WTC11 (cell line): ENCODE results near the gene MRPL14. TPM values are rescaled to one million over a fixed set of nuclear protein-coding genes. Genes with fewer than 3 reads are reported as not detected.

ENCODE experiments used
- ATAC-seq: fragments of 200-7000 bp; cut with Tn5 transposase; 2 replicates; pipeline ENCODE4 v1.10.0; 2021; ENCODE audit warnings: mild to moderate bottlenecking, moderate library complexity
- CTCF ChIA-PET: fragments of 300-600 bp; sonication (Branson Sonifier 250); formaldehyde crosslinking; loops from one replicate; lab custom pipeline; 2021; ENCODE audit warnings: antibody characterized with exemption; lab: Charles Lee
- POLR2A ChIA-PET: fragments of 350-600 bp; sonication (Branson Sonifier 250); formaldehyde crosslinking; loops from one replicate; lab custom pipeline; 2021; ENCODE audit warnings: antibody characterized with exemption; lab: Charles Lee
- DNase-seq: peaks from one replicate; pipeline ENCODE4 v3.0.0; 2021; ENCODE audit warnings: low spot score
- H3K27ac Mint-ChIP-seq: 2 replicates; pipeline ENCODE4 v1.8.0; 2021; ENCODE audit warnings: mixed read lengths
- H3K27me3 Mint-ChIP-seq: 2 replicates; pipeline ENCODE4 v1.8.0; 2021; ENCODE audit warnings: low read depth, mild to moderate bottlenecking, moderate library complexity, mixed read lengths
- H3K36me3 Mint-ChIP-seq: 2 replicates; pipeline ENCODE4 v1.8.0; 2021; ENCODE audit warnings: mixed read lengths
- H3K4me1 Mint-ChIP-seq: 2 replicates; pipeline ENCODE4 v1.8.0; 2022; ENCODE audit warnings: mixed read lengths
- H3K4me3 Mint-ChIP-seq: 2 replicates; pipeline ENCODE4 v1.8.0; 2021; ENCODE audit warnings: mild to moderate bottlenecking, moderate library complexity, mixed read lengths
- H3K9me3 Mint-ChIP-seq: 2 replicates; pipeline ENCODE4 v1.8.0; 2021; ENCODE audit warnings: mixed read lengths
- AR ChIP-seq: fragments of 250-450 bp; sonication (Bioruptor Pico); IDR thresholded peaks from 2 replicates; pipeline ENCODE4 v1.9.0; 2021; ENCODE audit warnings: mild to moderate bottlenecking
- CREM ChIP-seq: sonication (generic); formaldehyde crosslinking; IDR thresholded peaks from 2 replicates; pipeline ENCODE4 v1.8.1; 2022; ENCODE audit warnings: mild to moderate bottlenecking, missing genetic modification reagents, moderate library complexity
- ELF4 ChIP-seq: sonication (generic); formaldehyde crosslinking; IDR thresholded peaks from 2 replicates; pipeline ENCODE4 v1.8.1; 2022; ENCODE audit warnings: low read depth, mild to moderate bottlenecking, moderate library complexity, missing genetic modification reagents
- ETV6 ChIP-seq: sonication (generic); formaldehyde crosslinking; IDR thresholded peaks from 2 replicates; pipeline ENCODE4 v1.8.1; 2022; ENCODE audit warnings: mild to moderate bottlenecking, missing genetic modification reagents
- GTF2I ChIP-seq: fragments of 250-450 bp; sonication (Bioruptor Pico); conservative IDR thresholded peaks from 2 replicates; pipeline ENCODE4 v1.4.0; 2021; ENCODE audit warnings: mild to moderate bottlenecking
- NFATC4 ChIP-seq: fragments of 250-450 bp; sonication (Bioruptor Pico); IDR thresholded peaks from 2 replicates; pipeline ENCODE4 v1.9.0; 2021; ENCODE audit warnings: mild to moderate bottlenecking
- PRDM15 ChIP-seq: sonication (generic); formaldehyde crosslinking; IDR thresholded peaks from 2 replicates; pipeline ENCODE4 v1.8.0; 2022; ENCODE audit warnings: missing genetic modification reagents
- PRRX2 ChIP-seq: fragments of 250-450 bp; sonication (Bioruptor Pico); IDR thresholded peaks from 2 replicates; pipeline ENCODE4 v1.8.0; 2021; ENCODE audit warnings: mild to moderate bottlenecking
- SP1 ChIP-seq: sonication (generic); formaldehyde crosslinking; conservative IDR thresholded peaks from 2 replicates; pipeline ENCODE4 v1.8.1; 2022; ENCODE audit warnings: missing genetic modification reagents
- TEAD1 ChIP-seq: sonication (generic); formaldehyde crosslinking; IDR thresholded peaks from 2 replicates; pipeline ENCODE4 v1.8.0; 2022; ENCODE audit warnings: mild to moderate bottlenecking, missing genetic modification reagents
- ZBTB43 ChIP-seq: sonication (generic); formaldehyde crosslinking; IDR thresholded peaks from 2 replicates; pipeline ENCODE4 v1.8.1; 2023; ENCODE audit warnings: mild to moderate bottlenecking, missing genetic modification reagents
- total RNA-seq: library from RNA; stranded (reverse); gene quantifications from 3 replicates; pipeline ENCODE4 v1.2.3, GENCODE V29; 2021
- TF ChIP-seq, protein P1 (sequence below): sonication (generic); formaldehyde crosslinking; IDR thresholded peaks from 2 replicates; pipeline ENCODE4 v1.8.1; 2022; ENCODE audit warnings: missing genetic modification reagents, borderline replicate concordance
- TF ChIP-seq, protein P2 (sequence below): sonication (generic); formaldehyde crosslinking; IDR thresholded peaks from 2 replicates; pipeline ENCODE4 v1.8.1; 2023; ENCODE audit warnings: mild to moderate bottlenecking, missing genetic modification reagents, moderate library complexity
- TF ChIP-seq, protein P3 (sequence below): fragments of 250-450 bp; sonication (Bioruptor Pico); IDR thresholded peaks from 2 replicates; pipeline ENCODE4 v2.1.2; 2022; ENCODE audit warnings: mild to moderate bottlenecking, moderate library complexity
- TF ChIP-seq, protein P4 (sequence below): sonication (generic); formaldehyde crosslinking; conservative IDR thresholded peaks from 2 replicates; pipeline ENCODE4 v1.8.1; 2022; ENCODE audit warnings: mild to moderate bottlenecking, missing genetic modification reagents
- TF ChIP-seq, protein P5 (sequence below): fragments of 250-450 bp; sonication (Bioruptor Pico); conservative IDR thresholded peaks from 2 replicates; pipeline ENCODE4 v1.9.0; 2021; ENCODE audit warnings: mild to moderate bottlenecking
- TF ChIP-seq, protein P6 (sequence below): fragments of 250-450 bp; sonication (Bioruptor Pico); IDR thresholded peaks from 2 replicates; pipeline ENCODE4 v1.8.0; 2021; ENCODE audit warnings: mild to moderate bottlenecking
- TF ChIP-seq, protein P7 (sequence below): sonication (generic); formaldehyde crosslinking; IDR thresholded peaks from 2 replicates; pipeline ENCODE4 v1.8.1; 2022; ENCODE audit warnings: mild to moderate bottlenecking, moderate library complexity, missing genetic modification reagents

The MRPL14 gene
- total RNA-seq, 1 experiment from 2014 or later: 74.2 TPM

DNA sequence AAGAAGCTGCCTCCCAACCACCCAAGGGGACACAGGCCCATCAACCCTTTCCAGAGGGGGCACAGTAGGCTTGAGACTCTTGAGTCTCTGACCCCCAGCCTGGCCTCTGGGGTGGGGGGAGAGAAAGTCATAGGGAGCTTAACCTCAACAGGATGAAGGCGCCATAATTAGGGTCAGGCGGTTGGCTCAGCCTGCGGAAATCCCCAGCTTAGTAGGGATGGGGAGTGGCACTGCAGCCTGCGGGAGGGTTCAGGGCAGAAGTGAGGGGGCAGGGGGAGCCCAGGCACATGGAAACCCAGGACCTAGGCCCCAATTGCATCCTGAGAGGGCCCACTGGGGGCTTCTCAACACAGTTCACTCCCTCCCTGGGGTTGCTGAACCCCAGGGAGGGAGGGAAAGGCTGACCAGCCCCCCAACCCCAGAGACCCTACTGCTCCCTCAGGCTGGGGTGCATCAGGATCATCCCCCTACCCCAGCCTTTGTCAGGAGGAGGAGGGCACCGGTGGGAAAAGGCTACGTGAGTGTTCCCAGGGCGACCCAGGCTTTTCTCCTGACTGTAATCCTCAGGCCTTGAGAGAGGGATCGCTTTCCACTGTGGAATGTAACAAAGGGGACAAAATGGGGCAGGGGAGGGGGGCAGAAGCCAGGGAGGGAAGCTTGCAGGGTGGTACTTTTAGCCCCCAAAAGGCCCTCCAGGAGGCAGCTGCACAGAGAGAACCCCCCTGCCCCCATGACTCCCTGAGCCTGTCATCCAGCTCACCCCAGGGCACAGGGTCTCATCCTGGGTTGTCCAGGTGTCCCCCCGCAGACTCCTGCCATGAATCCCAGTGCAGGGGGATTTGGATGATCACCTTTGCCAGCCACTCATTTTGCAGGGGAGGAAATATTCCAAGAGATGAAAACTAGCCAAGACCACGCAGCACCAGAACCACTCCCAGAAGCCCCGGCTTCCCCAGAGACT lies 46.4 kb downstream of the MRPL14 start:
- ChIA-PET CTCF (interaction anchor here (0.7 to 4.5 kb wide), 6 partner anchors 17 to 412 kb away, joined by 3 to 52 read pairs (median 22); partner anchors contain the start of gene VEGFA), POLR2A (no interaction called here)
- H3K9me3 Mint-ChIP-seq: no peaks in the 10 kb centered on the region
- DNase-seq: no peak
- H3K27ac Mint-ChIP-seq: no peak overlapping the region
- no peaks in the 10 kb centered on the region for H3K36me3 Mint-ChIP-seq
- H3K4me3 Mint-ChIP-seq: no peak overlapping the region
- peaks cover 20% of the 10 kb centered on the region for H3K4me1 Mint-ChIP-seq
- ATAC-seq: no peak
- no peaks in the 10 kb centered on the region for H3K27me3 Mint-ChIP-seq
- TF ChIP-seq CREM (CRISPR knock-in tag): no peak
- TF ChIP-seq, protein P1, sequence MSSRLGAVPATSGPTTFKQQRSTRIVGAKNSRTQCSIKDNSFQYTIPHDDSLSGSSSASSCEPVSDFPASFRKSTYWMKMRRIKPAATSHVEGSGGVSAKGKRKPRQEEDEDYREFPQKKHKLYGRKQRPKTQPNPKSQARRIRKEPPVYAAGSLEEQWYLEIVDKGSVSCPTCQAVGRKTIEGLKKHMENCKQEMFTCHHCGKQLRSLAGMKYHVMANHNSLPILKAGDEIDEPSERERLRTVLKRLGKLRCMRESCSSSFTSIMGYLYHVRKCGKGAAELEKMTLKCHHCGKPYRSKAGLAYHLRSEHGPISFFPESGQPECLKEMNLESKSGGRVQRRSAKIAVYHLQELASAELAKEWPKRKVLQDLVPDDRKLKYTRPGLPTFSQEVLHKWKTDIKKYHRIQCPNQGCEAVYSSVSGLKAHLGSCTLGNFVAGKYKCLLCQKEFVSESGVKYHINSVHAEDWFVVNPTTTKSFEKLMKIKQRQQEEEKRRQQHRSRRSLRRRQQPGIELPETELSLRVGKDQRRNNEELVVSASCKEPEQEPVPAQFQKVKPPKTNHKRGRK (CRISPR knock-in tag): no peak
- TF ChIP-seq, protein P2, sequence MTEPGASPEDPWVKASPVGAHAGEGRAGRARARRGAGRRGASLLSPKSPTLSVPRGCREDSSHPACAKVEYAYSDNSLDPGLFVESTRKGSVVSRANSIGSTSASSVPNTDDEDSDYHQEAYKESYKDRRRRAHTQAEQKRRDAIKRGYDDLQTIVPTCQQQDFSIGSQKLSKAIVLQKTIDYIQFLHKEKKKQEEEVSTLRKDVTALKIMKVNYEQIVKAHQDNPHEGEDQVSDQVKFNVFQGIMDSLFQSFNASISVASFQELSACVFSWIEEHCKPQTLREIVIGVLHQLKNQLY (CRISPR knock-in tag): no peak
- TF ChIP-seq SP1 (CRISPR knock-in tag): no peak
- no peak for TF ChIP-seq PRDM15 (CRISPR knock-in tag)
- TF ChIP-seq, protein P3, sequence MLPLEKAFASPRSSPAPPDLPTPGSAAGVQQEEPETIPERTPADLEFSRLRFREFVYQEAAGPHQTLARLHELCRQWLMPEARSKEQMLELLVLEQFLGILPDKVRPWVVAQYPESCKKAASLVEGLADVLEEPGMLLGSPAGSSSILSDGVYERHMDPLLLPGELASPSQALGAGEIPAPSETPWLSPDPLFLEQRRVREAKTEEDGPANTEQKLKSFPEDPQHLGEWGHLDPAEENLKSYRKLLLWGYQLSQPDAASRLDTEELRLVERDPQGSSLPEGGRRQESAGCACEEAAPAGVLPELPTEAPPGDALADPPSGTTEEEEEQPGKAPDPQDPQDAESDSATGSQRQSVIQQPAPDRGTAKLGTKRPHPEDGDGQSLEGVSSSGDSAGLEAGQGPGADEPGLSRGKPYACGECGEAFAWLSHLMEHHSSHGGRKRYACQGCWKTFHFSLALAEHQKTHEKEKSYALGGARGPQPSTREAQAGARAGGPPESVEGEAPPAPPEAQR (CRISPR knock-in tag): no peak
- TF ChIP-seq, protein P4, sequence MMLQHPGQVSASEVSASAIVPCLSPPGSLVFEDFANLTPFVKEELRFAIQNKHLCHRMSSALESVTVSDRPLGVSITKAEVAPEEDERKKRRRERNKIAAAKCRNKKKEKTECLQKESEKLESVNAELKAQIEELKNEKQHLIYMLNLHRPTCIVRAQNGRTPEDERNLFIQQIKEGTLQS: no peak
- TF ChIP-seq AR (CRISPR knock-in tag): no peak
- TF ChIP-seq, protein P5, sequence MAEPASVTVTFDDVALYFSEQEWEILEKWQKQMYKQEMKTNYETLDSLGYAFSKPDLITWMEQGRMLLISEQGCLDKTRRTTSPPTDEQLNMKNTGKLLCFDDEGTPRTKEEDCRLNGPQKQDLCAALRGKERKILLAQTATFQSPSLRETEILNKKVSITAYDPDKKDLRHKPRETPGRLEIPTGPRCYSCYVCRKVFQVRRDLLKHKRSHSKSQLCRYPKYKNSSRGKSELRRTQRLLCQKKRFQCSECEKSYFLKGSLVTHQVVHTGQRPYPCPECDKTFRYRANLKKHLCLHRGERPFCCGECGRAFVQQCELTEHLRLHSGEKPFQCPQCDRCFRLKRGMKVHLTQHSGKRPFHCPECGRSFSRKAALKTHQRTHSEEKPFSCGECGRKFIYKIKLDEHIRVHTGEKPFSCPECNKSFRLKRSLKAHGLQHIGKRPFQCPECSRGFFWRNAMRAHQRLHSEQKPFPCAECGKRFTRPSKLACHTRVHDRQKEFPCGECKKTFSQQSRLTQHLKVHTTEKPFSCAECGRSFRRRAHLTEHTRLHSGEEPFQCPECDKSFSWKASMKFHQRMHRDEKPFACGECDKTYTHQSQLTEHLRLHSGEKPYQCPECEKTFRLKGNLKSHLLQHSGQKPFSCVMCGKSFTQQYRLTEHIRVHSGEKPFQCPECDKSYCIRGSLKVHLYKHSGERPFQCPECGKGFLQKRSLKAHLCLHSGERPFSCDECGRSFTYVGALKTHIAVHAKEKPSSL (CRISPR knock-in tag): no peak
- no peak for TF ChIP-seq TEAD1 (CRISPR knock-in tag)
- TF ChIP-seq ELF4 (CRISPR knock-in tag): no peak
- no peak for TF ChIP-seq ZBTB43 (CRISPR knock-in tag)
- TF ChIP-seq NFATC4 (CRISPR knock-in tag): no peak
- TF ChIP-seq, protein P6, sequence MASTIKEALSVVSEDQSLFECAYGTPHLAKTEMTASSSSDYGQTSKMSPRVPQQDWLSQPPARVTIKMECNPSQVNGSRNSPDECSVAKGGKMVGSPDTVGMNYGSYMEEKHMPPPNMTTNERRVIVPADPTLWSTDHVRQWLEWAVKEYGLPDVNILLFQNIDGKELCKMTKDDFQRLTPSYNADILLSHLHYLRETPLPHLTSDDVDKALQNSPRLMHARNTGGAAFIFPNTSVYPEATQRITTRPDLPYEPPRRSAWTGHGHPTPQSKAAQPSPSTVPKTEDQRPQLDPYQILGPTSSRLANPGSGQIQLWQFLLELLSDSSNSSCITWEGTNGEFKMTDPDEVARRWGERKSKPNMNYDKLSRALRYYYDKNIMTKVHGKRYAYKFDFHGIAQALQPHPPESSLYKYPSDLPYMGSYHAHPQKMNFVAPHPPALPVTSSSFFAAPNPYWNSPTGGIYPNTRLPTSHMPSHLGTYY: no peak
- TF ChIP-seq GTF2I (CRISPR knock-in tag): no peak
- no peak for TF ChIP-seq PRRX2 (CRISPR knock-in tag)
- TF ChIP-seq, protein P7, sequence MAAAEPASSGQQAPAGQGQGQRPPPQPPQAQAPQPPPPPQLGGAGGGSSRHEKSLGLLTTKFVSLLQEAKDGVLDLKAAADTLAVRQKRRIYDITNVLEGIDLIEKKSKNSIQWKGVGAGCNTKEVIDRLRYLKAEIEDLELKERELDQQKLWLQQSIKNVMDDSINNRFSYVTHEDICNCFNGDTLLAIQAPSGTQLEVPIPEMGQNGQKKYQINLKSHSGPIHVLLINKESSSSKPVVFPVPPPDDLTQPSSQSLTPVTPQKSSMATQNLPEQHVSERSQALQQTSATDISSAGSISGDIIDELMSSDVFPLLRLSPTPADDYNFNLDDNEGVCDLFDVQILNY (CRISPR knock-in tag): no peak
- no peak for TF ChIP-seq ETV6
